Left renal pelvis (tissue), 4 donors: Measurements from ENCODE around the gene AKR1C2. TPM values are rescaled to one million over a fixed set of nuclear protein-coding genes. Genes with fewer than 3 reads are reported as not detected.
"Not testable (repeated sequence)": the region's sequence is repeated elsewhere in the genome, so short reads cannot be mapped to it uniquely, and the experiment has no call there.

Source experiments
- DNase-seq, 4 donors: peaks; one replicate each; pipeline ENCODE4 v3.0.0-alpha.2; 2013; ENCODE audit warnings: low read depth in 4 of 4, low spot score in 3 of 4
- polyA plus RNA-seq, 4 donors: library from polyadenylated mRNA; unstranded; fragments of 120-200 nt; gene quantifications; one replicate each; pipeline ENCODE4 v1.2.1, GENCODE V29; 2013; ENCODE audit not compliant: insufficient read length in 4 of 4

The AKR1C2 gene
- polyA plus RNA-seq, 4 donors: 7.9 to 39.3 (median 11.6) TPM

GRCh38 chr10:5030989-5031388, 27.3 kb upstream of the AKR1C2 start:
- DNase-seq: no peak

DNA sequence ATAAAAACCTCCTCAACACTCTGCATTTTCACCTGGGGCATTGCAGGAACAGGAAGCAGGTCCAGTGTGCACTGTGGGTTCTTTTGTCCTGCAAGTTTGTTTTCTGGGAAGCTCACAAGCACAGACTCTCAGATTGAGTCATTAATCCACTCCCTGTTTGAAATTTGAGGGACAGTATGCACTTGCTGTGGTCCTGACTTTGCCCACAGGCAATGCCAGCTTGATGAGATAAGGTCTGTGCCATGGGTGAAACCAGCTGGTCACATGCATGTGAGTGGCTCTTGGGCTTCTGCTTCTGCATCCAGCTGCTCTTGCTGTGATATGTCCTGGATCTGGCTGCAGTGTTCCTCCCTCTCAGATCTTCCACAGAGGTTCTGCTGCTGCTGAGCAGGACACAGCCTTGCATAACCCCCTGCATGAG, 21.8 kb upstream of the AKR1C2 start:
- DNase-seq: not testable (repeated sequence)

DNA sequence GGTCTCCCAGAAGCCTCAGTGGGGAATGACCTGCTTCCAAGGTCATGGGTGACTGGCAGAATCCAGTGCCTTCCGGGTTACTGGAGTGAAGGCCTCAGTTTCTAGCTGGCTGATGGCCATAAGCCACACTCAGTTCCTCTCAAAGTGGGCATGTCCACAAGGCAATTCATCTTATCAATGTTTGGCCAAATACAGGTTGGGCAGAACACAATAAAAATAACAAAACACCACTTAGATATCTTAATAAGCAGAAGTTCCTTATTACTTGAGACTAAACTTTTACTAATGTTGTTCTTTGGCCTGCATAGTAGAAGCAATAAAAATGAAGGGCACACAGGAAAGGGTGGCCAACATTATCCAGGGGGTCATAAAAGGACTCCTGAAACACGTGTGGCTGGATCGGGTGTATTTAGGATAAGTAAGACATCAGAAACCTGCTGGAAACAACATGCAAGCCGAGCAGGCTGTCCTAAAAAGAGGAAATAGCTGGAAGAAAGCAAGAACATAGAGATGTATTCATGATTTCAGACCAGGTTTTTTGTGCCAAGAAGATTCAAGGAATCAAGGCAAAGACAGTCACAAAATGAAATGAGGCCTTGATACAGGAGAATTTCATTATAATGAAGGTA, 19.6 kb upstream of the AKR1C2 start:
- DNase-seq: no peak

- not testable (repeated sequence) for DNase-seq
These were observed 18.1 kb upstream of the AKR1C2 start for GRCh38 chr10:5021624-5022290.

- not testable (repeated sequence) for DNase-seq
These were observed 16.3 kb upstream of the AKR1C2 start for GRCh38 chr10:5019770-5020612.

GRCh38 chr10:5018671-5019277, 15.1 kb upstream of the AKR1C2 start:
- DNase-seq: not testable (repeated sequence)

DNA sequence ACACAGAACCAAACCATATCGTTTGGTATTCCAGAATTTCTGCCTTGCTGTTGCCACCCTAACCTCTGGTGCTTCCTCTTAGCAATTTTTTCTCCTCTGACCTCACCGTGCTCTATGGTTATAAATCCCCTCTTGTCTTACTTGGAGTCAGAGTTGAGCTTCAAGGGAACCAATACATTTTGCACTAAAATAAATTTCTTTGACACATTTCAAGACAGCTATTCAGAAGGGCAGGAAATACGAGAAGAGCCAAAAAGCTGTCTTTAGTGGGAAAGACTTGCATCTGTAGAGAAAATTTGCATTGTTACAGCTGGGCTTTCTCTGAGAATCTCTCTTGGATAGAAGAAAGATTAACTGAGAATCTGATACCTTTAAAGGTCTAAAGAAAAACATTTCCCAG, 14.5 kb upstream of the AKR1C2 start:
- DNase-seq: peak; percentile 10 to 27 (median 23)

GRCh38 chr10:5014936-5015335, 11.3 kb upstream of the AKR1C2 start:
- DNase-seq: no peak

DNA sequence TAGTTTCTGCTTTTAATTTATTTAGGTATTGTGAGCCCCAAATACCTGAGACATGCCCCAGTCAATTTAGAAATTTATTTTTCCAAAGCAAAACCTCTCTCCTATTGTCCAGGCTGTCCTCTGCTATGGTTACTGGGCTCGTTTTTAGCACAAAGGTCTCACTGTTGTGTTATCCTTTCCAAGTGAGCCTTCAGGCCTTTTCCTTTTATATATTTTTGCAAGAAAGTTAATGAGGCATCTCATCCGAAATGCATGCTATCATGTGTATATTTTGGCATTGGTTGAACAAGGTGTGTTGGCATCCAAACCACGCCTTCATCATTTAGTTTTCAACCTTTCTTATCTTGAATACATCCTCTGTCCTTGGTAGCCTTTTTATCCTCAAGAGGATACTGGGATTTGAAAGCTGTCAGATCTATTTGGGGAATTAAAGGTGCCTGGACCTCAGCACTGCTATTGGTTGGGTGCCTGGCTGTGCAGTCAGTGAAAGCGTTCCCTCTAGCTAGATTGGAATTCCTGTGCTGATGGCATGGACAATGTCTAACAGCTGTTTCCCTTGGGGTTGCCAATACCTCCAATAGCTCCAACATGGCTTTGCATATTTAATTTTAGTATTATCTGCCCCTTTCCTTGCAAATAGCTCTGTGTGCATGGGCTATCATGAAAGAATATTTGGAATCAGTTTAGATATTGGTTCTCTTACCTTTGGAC, 10.7 kb upstream of the AKR1C2 start:
- DNase-seq: not testable (repeated sequence)

- DNase-seq: no peak
These were observed 9.7 kb upstream of the AKR1C2 start for GRCh38 chr10:5013385-5013784.

DNA sequence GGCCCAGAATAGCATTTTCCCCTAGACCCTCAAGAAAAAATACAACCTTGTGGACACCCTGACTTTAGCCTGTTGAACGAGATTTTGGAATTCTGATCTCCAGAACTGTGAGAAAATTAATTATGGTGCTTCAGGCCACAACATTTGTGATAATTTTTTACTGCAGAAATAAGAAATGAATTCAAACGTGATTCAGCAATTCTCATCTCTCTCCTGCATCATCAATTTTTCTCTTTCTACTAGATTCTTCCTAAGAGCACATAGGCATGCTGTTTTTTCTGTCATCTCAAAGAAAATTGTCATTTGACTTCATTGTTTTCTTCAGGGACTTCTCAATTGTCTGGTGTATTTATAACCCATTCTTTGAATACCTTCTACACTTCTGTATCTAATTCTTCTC, 8.9 kb upstream of the AKR1C2 start:
- no peak for DNase-seq

GRCh38 chr10:5011392-5011791, 7.7 kb upstream of the AKR1C2 start:
- DNase-seq: not testable (repeated sequence)

- DNase-seq: not testable (repeated sequence)
These were observed 6.4 kb upstream of the AKR1C2 start for GRCh38 chr10:5010043-5010442.

GRCh38 chr10:5008857-5009548, 5.3 kb upstream of the AKR1C2 start:
- DNase-seq: not testable (repeated sequence)

GRCh38 chr10:5004501-5004900, 844 bp upstream of the AKR1C2 start:
- DNase-seq: not testable (repeated sequence)

DNA sequence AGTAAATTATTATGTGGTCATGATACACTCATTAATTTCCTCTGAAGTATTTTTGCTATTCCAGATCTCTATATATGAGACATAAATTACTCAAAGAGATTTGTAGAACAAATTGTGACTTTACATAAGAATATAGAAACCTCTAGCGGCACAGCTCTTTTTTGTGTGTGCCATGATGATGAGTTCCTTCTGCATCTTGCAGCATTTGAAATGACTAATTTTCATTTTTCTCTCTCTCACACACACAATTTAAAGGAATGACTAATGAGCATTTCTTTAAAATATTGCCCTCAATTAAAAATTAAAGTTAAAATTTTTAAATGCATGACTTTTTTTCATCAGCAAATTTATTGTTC, 351 bp upstream of the AKR1C2 start:
- not testable (repeated sequence) for DNase-seq

DNA sequence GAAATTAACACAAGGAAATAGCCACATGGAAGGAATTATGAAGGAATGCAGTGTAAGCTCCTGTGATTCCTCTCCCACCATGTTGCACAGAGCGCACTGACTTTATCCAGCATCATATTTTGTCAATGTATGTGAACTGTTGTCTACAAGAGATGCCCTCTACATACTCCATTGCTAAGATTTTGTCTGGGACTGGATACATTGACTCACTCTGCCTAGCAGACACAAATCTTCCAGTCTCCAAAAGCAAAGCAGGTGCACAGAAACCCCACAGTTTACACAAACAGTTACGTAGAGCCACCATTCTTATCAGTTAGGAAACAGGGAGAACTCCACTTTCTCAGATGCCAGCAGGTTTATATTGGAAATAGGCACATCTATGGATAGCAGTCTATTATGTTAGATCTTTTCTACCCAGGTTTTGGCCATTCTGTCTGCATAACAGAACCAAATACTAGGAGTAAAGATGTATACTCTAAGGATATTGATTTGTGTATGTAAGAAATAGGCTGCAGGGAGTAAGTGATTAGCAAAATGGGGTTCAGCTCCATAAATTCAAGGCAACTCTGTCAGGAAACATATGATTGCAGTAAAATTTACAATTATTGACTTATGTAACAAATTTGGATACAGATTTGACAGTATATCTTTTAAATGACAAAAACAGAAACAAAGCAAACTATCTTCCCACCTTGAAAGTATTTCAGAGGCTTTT, 1.5 kb downstream of the AKR1C2 start:
- no peak for DNase-seq

DNA sequence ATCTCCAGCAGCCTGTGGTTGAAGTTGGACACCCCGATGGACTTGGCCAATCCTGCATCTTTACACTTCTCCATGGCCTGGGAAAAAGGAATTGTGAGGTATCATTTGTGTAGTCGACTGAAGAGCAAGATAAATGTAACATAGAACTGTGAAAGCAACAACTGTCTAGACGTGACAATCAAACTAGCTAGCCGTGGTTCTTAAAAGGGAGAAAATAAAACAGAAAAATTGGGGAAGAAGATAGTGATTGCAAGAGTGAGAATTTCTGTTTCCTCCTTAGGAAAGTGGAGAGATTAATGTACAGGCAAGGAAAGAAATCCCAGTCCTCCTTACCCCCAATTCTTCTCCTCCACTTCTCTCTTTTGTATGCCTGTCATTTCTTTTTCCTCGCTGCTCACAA, 5.0 kb downstream of the AKR1C2 start:
- DNase-seq: no peak

DNA sequence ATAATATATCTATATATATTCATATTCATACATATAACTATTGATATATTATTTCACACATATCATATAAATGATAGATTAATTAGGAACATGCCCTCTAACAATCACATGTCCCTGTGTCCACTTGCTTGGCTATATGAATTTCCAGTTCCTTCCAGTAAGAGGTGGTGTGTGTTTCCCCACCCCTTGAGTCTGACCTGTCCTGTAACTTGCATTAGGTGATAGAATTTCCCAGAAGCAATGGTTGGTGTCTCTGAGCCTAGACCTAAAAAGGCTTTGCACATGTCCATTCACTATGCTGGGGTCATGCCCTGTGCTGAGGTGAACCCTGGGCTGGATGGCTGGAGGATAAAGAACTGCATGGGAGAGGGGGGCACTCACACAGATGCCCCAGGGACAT, 9.4 kb downstream of the AKR1C2 start:
- DNase-seq: not testable (repeated sequence)
